T47D (cell line): ENCODE measurements around the gene WFDC1.

Experiments
- DNase-seq, 2 experiments: peaks; one replicate each; pipeline versions ENCODE4 v3.0.0 to v3.0.0-alpha.2; 2011 to 2012; ENCODE audit warnings: low read depth in 1 of 2, low spot score in 1 of 2
- JUND ChIP-seq: IDR thresholded peaks from 2 replicates; pipeline ENCODE4 v1.6.1; 2012; ENCODE audit warnings: low read depth
- in situ Hi-C: cut with HindIII; loops from 2 replicates; pipeline ENCODE4 v1.10.0; 2016; ENCODE audit warnings: low sequenced_read_pairs, low pct_unique_long_range_greater_than_20kb

The WFDC1 gene

DNA sequence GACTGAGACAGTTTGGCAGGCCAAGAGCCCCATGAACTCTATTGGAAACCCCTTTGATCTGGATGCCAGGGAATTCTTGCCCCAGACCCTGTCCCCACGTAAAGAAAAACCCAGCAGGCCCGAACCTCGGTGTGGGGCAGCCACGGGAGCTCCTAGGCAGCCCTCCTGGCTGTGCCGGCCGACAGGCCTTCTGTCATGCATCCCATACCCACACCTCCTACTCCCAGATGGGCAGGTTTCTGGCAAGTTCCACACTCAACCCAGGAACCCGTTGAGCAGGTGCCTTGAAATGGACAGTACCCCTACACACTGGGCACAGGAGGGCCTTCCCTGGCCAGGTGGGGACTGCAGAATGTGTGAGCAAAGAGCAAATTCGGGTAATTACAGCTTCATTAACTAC is 50.1 kb downstream of the WFDC1 start:
- in situ Hi-C loops, result no loop called here
- TF ChIP-seq JUND, result no peak
- DNase-seq, result no peak

- DNase-seq, result no peak
- no peak for TF ChIP-seq JUND
- in situ Hi-C loops, result no loop called here
Observed at GRCh38 chr16:84347161-84347560, 52.5 kb downstream of the WFDC1 start.

- no peak for DNase-seq
- in situ Hi-C loops, result no loop called here
- no peak for TF ChIP-seq JUND
Observed at GRCh38 chr16:84348386-84348888, 53.8 kb downstream of the WFDC1 start.

- in situ Hi-C loops, result no loop called here
- no peak for TF ChIP-seq JUND
- DNase-seq, result no peak
Observed at GRCh38 chr16:84349862-84350684, 55.4 kb downstream of the WFDC1 start.

- DNase-seq, result no peak
- in situ Hi-C loops, result no loop called here
- no peak for TF ChIP-seq JUND
Observed at GRCh38 chr16:84350685-84351400, 56.2 kb downstream of the WFDC1 start.

DNA sequence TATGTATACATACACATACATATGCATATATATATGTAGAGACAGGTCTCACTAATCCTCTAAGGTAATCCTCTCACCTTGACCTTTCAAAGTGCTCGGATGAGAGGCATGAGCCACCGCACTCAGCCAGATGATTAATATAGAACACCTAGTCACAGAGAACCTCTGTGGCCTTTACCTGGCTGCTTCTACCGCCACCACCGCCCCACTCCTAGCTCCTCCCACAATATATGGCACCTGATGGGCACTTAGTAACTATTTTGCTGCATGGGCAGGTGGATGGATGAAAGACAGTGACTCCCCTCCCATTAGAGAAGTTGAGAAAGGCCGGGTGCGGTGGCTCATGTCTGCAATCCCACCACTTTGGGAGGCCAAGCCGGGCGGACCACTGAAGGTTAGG is 57.0 kb downstream of the WFDC1 start:
- TF ChIP-seq JUND, result no peak
- in situ Hi-C loops, result no loop called here
- no peak for DNase-seq

- in situ Hi-C loops, result no loop called here
- no peak for DNase-seq
- TF ChIP-seq JUND, result no peak
Observed at GRCh38 chr16:84354306-84354705, 59.6 kb downstream of the WFDC1 start.

DNA sequence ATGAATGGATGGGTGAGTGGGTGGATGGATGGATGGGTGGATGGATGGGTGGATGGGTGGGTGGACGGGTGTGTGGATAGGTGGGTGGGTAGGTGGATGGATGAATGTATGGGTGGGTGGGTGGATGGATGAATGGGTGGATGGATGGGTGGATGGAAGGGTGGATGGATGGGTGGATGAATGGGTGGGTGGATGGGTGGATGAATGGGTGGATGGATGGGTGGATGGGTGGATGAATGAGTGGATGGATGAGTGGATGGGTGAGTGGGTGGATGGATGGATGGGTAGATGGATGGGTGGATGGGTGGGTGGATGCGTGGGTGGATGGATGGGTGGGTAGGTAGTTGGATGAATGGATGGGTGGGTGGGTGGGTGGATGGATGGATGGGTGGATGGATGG is 60.5 kb downstream of the WFDC1 start:
- no peak for DNase-seq
- no peak for TF ChIP-seq JUND

GRCh38 chr16:84356176-84356575 is 61.5 kb downstream of the WFDC1 start:
- in situ Hi-C loops, result no loop called here
- no peak for DNase-seq
- TF ChIP-seq JUND, result no peak

More for the DNA sequence above, 60.5 kb downstream of the WFDC1 start:
- in situ Hi-C loops, result no loop called here

DNA sequence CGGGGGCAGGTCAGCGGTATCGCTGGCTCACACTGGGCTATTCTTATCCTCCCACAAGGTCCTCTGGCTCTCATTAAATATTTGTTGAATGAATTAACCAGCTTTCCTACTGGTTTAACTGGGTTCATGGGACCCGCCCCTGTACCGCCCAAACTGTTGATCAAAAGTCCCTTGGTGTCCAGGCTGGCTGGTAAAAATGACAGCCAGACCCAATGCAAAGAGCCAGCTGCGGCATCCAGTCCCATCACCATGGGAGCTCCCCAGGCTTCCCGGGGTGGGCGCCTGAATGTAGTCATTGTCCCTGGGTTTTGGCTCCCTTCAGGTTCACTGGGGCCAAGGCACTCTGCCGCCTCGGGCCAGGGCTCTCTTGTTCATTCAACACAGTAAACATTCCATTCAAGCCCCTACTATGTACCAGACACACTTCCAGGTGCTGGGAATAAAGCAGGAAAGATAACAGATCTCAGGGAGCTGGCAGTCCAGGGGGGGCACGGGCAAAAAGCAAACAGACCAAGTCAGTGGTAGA is 62.0 kb downstream of the WFDC1 start:
- in situ Hi-C loops, result no loop called here
- TF ChIP-seq JUND, result no peak
- peak; percentile 52 to 79 for DNase-seq

GRCh38 chr16:84357191-84357651 is 62.5 kb downstream of the WFDC1 start:
- no peak for TF ChIP-seq JUND
- in situ Hi-C loops, result no loop called here
- no peak for DNase-seq

DNA sequence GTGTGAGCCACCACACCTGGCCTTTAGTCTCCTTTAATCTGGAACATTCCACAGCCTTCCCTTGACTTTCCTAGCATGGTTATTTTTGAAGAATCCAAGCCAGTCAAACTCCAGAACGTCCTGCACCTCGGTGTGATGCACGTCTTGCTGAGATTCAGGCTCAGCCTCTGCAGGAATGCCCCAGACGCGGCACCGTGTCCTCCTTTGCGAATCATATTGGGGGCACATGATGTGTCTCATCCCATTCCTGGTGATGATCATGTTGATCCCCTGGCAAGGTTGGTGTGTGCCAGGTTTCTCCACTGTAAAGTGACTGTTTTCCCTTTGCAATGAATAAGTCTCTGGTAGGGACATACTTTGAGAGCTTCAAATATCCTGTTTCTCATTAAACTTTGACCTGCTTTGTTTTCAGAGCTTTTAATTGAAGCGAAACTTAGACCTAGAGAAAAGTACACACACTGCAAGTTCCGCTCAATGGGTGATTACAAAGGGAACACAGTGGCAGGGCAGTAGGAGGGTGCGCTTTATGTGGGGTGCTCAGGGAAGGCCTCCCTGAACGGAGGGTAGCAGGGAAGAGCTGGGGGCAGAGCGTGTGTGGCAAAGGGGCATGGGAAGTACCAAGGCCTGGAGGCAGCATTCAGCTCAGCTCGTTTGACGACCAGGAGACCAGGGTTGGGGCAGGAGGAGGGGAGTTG is 64.1 kb downstream of the WFDC1 start:
- no peak for TF ChIP-seq JUND
- in situ Hi-C loops, result no loop called here
- no peak for DNase-seq

GRCh38 chr16:84359326-84359725 is 64.6 kb downstream of the WFDC1 start:
- in situ Hi-C loops, result no loop called here
- no peak for TF ChIP-seq JUND

More at GRCh38 chr16:84359326-84359725, 64.6 kb downstream of the WFDC1 start:
- DNase-seq, result no peak
